ENCODE measurements around the gene DMAP1. TPM values are rescaled to one million over a fixed set of nuclear protein-coding genes. Genes with fewer than 3 reads are reported as not detected.

Gene DMAP1
- total and polyA plus RNA-seq, 2 of the 8 experiments (the other 6 are each of a cell fraction or from before 2014, with no cell fraction given): 36.4 to 42.4 TPM

DNA sequence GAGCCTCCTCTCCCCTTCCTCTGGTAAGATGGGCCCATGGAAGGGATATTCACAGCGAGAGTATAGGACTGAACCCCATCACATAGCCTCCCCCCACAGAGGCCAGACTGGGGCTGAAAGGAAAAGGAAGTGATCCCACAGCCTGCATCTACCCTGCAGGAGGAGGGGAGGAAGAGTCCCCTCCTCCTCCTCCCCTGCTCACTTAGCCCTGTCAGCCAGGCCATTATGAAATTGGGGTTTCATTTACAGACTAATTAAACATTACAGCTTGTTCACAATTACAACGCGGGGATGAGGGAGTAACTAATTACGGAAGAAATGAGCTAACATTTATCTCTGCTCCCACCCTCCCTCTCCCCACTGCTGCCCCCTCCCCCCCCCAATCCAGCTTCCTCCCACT lies 25.4 kb downstream of the DMAP1 start (continued):
- TF ChIP-seq, protein P1, sequence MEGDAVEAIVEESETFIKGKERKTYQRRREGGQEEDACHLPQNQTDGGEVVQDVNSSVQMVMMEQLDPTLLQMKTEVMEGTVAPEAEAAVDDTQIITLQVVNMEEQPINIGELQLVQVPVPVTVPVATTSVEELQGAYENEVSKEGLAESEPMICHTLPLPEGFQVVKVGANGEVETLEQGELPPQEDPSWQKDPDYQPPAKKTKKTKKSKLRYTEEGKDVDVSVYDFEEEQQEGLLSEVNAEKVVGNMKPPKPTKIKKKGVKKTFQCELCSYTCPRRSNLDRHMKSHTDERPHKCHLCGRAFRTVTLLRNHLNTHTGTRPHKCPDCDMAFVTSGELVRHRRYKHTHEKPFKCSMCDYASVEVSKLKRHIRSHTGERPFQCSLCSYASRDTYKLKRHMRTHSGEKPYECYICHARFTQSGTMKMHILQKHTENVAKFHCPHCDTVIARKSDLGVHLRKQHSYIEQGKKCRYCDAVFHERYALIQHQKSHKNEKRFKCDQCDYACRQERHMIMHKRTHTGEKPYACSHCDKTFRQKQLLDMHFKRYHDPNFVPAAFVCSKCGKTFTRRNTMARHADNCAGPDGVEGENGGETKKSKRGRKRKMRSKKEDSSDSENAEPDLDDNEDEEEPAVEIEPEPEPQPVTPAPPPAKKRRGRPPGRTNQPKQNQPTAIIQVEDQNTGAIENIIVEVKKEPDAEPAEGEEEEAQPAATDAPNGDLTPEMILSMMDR (IDR thresholded peaks at IDR 0.05; ENCODE audit: control extremely low read depth in 1 of 3, insufficient read depth in 1 of 3, low read depth in 1 of 3, low read length in 3 of 3): no peak
- TF ChIP-seq KDM5A (IDR thresholded peaks at IDR 0.05; ENCODE audit: low read length) (no peak), KDM4A (IDR thresholded peaks at IDR 0.05; ENCODE audit: low read depth, low read length, severe bottlenecking) (no peak), CBX5 (IDR thresholded peaks at IDR 0.05; ENCODE audit: low read depth, low read length) (no peak), RFX5 (IDR thresholded peaks at IDR 0.05; ENCODE audit: borderline replicate concordance, low read depth, low read length) (no peak), TEAD4 (IDR thresholded peaks at IDR 0.05; ENCODE audit: low read depth, low read length) (no peak)

Measured in H1 (cell line).